PC-3 (cell line): ENCODE results near the gene TPD52L1.

Experiments
- CTCF ChIP-seq: fragments of 300-600 bp; sonication (generic); conservative IDR thresholded peaks from 2 replicates; pipeline ENCODE4 v1.5.1; 2017; ENCODE audit warnings: antibody characterized with exemption, low read depth, mild to moderate bottlenecking, low read length
- EZH2phosphoT487 ChIP-seq: fragments of 300-600 bp; sonication (generic); IDR thresholded peaks from 2 replicates; pipeline ENCODE4 v1.6.1; 2018; ENCODE audit warnings: mild to moderate bottlenecking, antibody characterized with exemption, low read length, borderline replicate concordance

DNA sequence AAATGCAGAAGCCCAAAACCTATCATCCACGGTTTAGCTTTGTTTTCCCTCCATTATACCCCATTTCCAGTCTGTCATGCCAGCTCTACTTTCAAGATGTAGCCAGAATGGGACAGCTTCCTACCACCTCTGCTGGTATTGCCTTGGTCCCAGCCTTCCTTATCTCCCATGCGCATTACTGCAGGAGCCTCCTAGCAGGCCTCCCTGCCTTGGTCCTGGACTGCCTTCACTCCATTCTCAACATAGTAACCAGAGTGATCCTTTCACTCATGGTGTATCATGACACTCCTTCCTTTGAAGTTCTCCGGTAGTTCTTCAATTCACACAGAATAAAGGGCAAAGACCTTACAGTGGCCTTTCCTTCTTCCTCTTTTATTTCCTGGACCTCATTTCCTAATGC lies 15.9 kb downstream of the TPD52L1 start:
- TF ChIP-seq EZH2phosphoT487 (no peak), CTCF (no peak)
